VCaP (cell line): ENCODE measurements around the gene SORL1-AS1.
"Not testable (repeated sequence)": the region's sequence is repeated elsewhere in the genome, so short reads cannot be mapped to it uniquely, and the experiment has no call there.

ENCODE experiments used
- H3K27ac ChIP-seq: fragments of 450-650 bp; 2 replicates; pipeline ENCODE4 v1.5.1; 2017
- CTCF ChIP-seq: fragments of 450-650 bp; conservative IDR thresholded peaks from 2 replicates; pipeline ENCODE4 v1.5.1; 2017; ENCODE audit warnings: mild to moderate bottlenecking, moderate library complexity

Gene SORL1-AS1

GRCh38 chr11:121488641-121489040 is 35.9 kb upstream of the SORL1-AS1 start:
- no peak for TF ChIP-seq CTCF
- H3K27ac ChIP-seq, result no peak overlapping the region

GRCh38 chr11:121488170-121488569 is 35.4 kb upstream of the SORL1-AS1 start:
- H3K27ac ChIP-seq, result no peak overlapping the region
- TF ChIP-seq CTCF, result no peak

GRCh38 chr11:121487191-121487590 is 34.4 kb upstream of the SORL1-AS1 start:
- TF ChIP-seq CTCF, result no peak
- H3K27ac ChIP-seq, result no peak overlapping the region

GRCh38 chr11:121486054-121486453 is 33.3 kb upstream of the SORL1-AS1 start:
- H3K27ac ChIP-seq, result no peak overlapping the region
- TF ChIP-seq CTCF, result no peak

- H3K27ac ChIP-seq, result no peak overlapping the region
- TF ChIP-seq CTCF, result no peak
Observed at GRCh38 chr11:121485216-121485615, 32.4 kb upstream of the SORL1-AS1 start.

- no peak for TF ChIP-seq CTCF
- H3K27ac ChIP-seq, result no peak overlapping the region
Observed at GRCh38 chr11:121483805-121484480, 31.2 kb upstream of the SORL1-AS1 start.

GRCh38 chr11:121482231-121483129 is 29.7 kb upstream of the SORL1-AS1 start:
- TF ChIP-seq CTCF, result no peak
- H3K27ac ChIP-seq, result no peak overlapping the region

GRCh38 chr11:121481484-121482230 is 28.9 kb upstream of the SORL1-AS1 start:
- H3K27ac ChIP-seq, result not testable (repeated sequence)
